ENCODE measurements around the gene ANO7.

ANO7 gene

DNA sequence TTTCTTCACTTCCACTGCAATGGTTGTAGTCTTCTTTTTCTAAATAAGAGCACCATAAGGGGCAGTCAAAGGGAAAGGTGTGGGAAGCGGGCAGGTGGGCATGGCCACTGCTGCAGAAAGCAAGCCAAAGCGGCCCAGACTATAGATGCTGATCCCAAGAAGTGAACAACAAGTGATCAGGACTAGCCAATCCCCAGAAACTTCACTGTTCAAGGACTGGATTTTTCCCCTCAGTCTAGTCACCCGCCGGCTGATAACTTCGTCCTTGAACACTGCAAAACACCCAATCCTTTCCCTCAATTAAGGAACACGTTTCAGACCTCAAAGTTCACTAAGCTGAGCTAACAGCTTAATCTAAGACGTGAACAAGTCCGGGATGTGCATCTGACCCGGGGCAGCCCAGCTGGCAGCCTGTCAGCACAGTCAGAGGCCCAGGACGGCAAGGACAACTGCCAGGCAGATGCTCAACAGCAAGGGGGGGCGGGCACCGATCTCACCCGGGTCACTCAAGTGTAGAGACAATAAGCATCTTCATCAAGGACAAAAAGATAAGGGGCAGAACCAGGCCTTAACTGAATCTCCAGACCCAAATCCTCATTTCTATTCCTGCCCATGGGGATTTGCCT is 67.2 kb downstream of the ANO7 start:
- DNase-seq: no peak

- DNase-seq: no peak
These were observed 67.7 kb downstream of the ANO7 start for GRCh38 chr2:241256168-241256545.

DNA sequence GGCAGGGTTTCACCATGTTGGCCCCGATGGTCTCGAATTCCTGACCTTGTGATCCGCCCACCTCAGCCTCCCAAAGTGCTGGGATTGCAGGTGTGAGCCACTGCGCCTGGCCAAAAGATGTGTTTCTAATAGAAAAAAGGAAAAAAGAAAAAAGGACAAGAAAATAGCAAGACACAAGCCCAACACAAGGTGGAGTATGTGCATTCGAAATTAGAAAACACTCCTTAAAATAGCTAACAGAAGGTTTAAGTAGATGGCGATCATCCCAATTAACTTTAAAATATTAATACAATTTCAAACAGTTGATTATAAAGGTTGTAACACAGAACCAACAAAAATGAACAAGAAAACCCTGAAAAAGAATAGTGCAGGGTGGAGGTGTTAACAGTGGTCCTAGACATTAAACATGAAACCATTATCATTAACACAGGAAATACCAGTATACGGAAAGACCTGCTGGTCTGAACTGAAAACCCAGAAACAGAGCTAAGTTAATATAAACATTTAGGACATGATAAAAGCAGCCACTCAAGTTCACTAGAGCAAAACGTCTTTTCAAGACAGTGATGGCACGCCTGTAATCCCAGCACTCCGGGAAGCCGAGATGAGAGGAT is 69.0 kb downstream of the ANO7 start:
- no peak for DNase-seq

GRCh38 chr2:241258505-241259280 is 70.2 kb downstream of the ANO7 start:
- DNase-seq: no peak

DNA sequence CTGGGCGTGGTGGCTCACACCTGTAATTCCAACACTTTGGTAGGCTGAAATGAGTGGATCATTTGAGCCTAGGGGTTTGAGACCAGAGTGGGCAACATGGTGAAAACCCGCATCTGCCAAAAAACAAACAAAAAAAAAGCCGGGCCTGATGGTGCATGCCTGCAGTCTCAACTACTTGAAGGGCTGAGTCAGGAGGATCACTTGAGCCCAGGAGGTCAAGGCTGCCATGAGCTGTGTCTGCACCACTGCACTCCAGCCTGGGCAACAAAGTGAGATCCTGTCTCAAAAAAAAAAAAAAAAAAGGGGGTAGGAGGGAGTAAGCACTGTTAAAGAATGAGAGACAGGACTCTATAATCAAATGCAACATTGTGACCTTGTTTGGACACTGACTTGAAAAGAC is 72.4 kb downstream of the ANO7 start:
- DNase-seq: no peak

DNA sequence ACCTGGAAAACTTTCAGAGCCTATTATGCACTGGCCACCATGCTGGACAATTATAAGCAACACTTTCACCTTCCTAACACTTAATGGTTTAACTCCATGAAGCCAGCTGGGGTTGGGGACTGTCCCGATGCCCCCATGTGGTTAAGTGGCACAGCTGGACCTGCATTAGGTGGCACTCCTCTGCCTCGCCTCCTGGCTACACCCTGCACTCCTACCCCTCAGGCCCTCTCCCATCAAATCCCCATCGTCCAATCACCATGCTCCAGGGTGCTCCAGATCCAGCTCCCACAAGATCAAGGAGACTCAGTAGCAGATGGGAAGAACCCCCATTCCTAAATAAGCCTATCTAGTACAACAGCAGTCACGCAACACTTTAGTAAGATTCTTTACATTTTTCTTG is 73.2 kb downstream of the ANO7 start:
- no peak for DNase-seq

DNA sequence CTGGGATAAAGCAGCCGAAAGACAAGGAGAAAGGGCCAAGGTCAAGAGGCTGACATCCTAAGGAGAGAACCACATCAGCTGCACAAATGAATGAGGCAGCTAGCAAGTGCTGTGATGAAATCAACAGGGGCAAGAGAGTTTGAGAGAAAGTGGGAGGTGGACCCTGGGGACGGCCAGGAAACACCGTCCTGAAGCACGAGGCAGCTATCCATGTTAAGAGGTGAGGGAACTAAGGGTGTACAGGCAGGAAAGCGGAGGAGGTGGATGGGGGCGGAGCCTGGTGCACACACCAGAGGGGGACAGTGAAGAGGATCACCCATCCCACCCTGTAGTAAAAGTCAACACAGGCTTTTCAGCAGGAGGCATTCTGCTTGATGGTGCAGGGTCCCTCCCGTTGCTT is 74.6 kb downstream of the ANO7 start:
- no peak for DNase-seq

- no peak for DNase-seq
These were observed 77.0 kb downstream of the ANO7 start for GRCh38 chr2:241265506-241265905.

DNA sequence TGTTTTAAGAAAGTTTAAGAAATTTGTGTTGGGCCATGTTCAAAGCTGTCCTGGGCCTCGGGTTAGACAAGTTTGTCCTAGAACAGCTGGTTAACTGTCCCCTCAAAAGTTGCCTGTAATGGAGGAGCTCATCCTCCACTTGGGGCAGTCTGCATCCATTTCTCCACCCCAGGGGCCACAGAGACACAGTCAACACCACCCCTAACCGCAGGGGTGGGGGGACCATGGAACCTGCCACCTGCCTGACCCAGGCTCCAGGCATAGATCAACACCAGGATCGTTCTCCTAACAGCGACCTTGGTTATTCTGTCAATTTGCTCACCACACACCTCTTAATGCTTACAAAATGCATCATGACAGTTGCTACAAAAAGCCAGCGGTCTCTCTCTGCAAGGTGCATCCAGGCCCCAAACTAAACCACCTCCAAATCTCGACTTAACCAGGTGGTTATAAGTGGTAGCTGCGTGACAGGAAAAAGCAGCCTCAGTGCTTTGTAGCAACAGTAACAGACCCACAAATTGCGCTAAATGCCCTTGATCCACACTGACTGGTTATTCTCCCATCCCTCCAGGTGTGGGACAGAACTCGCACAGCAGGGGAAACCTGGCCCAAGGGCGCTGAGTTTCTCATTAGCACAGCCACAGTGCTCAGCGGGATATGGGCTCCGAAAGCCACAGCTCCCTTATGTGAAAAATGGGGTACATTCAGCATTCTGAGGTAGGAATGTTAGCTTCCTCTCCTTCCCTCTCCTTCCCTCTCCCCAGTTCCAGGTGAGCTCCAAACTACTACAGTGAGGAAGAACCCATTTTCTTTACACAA is 79.0 kb downstream of the ANO7 start:
- no peak for DNase-seq

DNA sequence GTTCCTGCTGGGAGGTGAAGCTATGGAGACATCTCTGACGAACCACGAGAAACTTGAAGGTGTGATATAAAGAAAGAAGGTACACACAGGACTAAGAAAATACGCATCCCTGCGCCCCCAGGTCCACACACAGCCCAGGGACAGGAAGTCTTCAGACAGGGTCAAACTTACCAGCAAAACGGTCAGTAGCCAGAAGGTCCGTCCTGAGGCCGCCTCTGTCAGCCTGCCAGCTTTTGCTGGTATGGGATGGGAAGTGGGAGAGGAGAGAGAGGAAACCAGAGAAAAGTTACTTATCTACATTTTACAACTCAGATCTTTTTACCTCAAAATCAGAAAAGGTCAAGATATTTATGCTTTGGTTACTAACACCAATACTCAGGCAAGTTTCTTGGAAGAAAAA is 79.8 kb downstream of the ANO7 start:
- DNase-seq: no peak

DNA sequence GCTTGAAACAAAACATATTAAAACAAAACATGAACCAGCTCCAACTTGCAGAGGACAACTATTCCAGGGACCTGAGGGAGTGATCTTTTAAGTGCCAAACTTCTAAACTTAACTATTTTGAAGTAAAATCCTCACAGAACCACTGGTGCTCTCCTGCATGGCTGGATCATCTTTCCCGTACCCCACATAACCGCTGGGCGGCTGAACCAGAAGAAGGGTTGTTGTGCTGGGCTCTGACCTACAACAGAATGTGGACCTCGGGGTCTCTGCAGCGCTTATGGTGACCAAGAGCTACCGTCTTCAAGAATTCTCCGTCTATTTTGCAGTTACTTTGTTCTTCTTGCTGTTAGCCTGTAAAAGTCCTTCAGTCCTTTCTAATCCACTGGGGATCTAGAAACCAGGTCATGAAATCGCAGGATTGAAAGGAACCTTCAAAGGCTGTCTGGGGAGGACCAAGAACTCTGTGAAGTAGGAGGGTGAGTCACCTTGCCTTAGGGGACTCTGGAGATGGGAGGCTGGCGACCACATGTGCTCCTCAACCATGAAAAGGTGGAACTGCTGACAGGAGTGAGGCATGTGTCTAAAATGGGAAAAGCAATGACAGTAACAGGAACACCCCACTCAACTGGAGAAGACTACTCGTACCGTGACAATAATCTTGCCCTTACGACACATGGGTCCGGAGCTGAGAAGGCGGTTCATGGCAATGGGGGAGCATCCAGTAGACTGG is 80.4 kb downstream of the ANO7 start:
- DNase-seq: no peak

GRCh38 chr2:241269707-241270520 is 81.4 kb downstream of the ANO7 start:
- DNase-seq: no peak

- no peak for DNase-seq
These were observed 82.1 kb downstream of the ANO7 start for GRCh38 chr2:241270531-241270930.

GRCh38 chr2:241271706-241272302 is 83.3 kb downstream of the ANO7 start:
- peak; percentile 42 for DNase-seq

DNA sequence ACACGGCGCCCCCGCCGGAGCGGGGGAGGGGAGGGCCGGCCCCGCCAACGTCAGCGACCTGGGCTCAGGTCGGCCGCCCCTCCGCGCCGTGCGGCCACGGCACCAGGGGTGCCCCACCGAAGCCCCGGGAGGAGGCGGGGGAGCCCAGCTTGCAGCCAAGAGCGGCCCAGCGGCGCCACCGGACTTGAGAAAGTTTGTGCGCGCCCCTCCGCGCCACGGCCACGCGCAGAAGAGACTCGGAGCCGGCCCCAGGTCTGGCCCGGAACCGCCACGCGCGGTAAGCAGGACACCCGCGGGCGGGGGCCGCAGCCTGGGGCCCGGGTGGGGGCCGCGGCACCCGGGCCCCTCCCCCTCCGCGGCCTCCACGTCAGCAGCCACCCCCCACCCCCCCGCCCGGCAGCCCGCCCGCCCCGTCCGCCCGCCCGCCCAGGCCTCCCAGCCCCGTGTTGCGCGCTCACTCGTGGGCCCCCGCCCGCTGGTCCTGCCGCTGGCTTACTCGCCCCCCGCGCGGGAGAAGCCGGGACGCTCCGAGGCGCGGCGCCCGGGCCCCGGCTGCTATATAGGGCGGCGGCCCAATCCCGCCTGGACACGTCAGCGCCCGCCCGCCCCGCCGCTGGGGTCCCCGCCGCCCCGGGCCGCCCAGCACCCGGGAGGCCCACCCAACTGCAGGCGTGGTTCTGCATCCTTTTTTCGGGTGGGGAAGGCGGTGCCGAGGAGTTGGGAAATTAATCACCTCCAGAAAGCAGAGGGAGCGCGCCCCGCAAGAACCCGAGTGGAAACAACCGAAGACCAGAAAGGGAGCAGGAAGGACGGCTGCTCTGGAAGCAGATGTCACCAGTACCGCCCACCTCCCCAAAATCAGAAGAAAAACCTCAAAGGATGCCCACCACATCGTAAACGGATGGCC is 84.1 kb downstream of the ANO7 start:
- peak; percentile 18 for DNase-seq

GRCh38 chr2:241273210-241274020 is 84.9 kb downstream of the ANO7 start:
- DNase-seq: no peak

GRCh38 chr2:241274127-241274526 is 85.7 kb downstream of the ANO7 start:
- DNase-seq: no peak

Data from activated effector memory CD4-positive, alpha-beta T cell treated with Interleukin-2 at 50 U/mL for 16 hours (primary cell).